NCI-H748 treated with DMSO at 0.1 percent for 48 hours (cell line): ENCODE measurements around the gene RFX7.

Source experiments
- DNase-seq: peaks from one replicate; lab custom pipeline; 2025; lab: John Stamatoyannopoulos, UW

Gene RFX7

DNA sequence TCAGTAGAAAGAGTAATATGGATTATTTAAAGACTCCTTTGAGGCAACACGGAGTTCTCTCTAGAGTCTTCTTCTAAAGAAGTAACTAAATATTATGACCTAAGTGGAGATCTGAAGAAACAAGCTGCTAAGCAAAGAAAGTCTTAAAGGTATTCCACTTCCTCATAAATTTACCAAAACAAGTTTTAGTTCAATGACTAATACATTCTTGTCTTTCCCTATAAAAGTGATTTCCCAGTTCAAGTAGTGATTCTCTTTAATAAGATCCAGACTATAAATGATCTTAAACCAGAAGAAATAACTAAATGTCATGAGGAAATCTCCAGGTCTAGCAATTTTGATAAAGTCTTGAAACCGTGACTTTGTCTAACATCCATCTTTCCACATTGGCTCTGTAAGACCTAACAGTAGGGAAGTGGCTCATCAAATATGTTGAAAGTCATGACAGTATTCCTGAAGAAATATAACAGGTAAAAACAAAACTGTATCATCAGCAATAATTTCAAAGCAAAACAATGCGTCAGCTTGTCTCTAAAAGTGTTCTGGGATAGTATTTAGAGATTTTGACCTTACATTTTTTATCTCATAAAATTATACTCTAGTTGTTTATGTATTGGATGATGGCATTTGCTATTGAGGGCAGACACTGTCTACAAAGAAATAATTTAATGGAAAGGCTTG lies 198.5 kb downstream of the RFX7 start:
- no peak for DNase-seq

DNA sequence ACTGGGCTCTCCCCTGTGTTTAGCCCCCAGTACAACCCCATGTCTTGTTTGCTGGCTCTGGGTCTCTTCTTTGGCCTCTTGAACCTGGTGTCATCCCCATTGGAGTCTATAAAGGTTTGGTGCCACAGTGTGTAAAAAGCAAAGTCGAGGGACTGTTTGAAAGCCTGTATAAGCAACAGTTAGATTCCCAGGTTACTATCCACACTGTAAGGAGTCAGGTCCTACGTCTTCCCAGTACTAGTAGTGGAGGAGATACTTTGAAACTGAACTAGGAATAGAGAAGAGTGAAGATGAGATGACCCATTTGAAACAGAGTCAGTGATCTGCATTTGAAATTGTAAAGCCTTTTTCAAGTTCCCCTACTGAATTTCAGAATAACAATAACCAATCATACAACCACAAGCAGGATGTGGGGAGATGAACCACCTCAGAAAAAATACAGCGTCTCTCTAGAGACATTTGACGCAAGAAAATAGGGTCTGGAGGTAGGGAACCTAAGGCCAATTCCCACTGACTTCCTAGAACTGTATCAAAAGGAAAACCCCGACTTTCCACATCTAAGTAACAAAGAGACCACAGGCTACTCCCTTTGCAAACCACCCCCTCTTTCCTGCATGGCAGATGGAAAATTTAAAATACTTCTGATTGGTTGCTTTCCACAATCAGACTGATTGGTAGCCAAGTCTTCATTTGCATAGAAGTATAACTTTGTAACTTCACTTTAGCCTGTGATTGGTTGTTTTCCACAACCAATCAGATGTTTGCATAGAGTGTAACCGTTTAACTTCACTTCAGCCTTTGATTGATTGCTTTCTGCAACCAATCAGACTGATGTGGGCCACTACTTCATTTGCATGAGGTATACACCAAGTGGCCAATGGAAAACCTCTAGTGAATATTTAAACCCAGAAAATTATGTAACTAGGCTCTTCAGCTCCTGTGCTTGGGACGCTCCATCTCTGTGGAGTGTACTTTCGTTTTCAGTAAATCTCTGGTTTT lies 200.4 kb downstream of the RFX7 start:
- no peak for DNase-seq

- DNase-seq = no peak
Observed at GRCh38 chr15:56042498-56042897, 201.2 kb downstream of the RFX7 start.

DNA sequence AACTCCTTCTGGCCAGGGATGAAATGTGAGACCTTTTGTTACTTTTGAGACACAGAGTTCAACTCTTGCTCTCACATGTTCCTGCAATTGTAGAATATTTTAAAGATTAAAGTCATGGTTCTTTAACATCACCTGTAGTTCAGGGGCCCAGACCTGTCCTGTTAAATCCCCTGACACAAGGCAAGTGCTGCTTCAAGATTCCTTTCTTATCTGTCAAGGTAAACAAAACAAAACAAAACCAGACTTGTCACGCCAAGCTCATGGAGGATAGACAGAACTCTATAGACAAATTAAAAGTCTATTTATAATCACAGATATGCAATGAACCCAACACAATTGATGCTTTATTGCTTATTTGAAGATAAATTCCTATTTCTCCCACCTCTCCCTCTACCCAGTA lies 201.6 kb downstream of the RFX7 start:
- DNase-seq = no peak

GRCh38 chr15:56040081-56041035 lies 203.3 kb downstream of the RFX7 start:
- no peak for DNase-seq

DNA sequence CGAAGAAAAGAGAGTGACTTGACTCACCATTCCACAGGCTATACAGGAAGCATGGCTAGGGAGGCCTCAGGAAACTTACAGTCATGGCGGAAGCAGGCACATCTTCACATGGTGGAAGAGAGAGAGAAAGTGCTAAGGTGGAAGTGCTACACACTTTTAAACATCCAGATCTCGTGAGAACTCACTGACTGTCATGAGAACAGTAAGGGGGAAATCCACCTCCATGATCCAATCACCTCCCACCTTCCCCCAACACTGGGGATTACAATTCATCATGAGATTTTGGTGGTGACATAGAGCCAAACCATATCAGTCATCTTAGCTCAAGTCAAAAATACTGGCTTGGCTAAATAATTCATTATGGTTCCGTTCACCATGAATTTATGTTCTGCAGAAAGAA lies 205.0 kb downstream of the RFX7 start:
- no peak for DNase-seq

GRCh38 chr15:56038015-56038414 lies 205.7 kb downstream of the RFX7 start:
- DNase-seq = no peak
